HepG2 (cell line): ENCODE results near the gene PRSS3. TPM values are rescaled to one million over a fixed set of nuclear protein-coding genes. Genes with fewer than 3 reads are reported as not detected.
"Not testable (repeated sequence)": the region's sequence is repeated elsewhere in the genome, so short reads cannot be mapped to it uniquely, and the experiment has no call there.

ENCODE experiments used
- ATAC-seq: fragments of 200-7000 bp; cut with Tn5 transposase; 3 replicates; pipeline ENCODE4 v1.9.1; 2020; ENCODE audit warnings: mild to moderate bottlenecking, moderate library complexity
- BruUV-seq: library from RNA; stranded (reverse); fragments of 400-500 nt; replicated peaks from 2 replicates; lab custom pipeline; 2021; lab: Mats Ljungman, UMichigan
- CTCF ChIA-PET: fragments of 300-600 bp; formaldehyde crosslinking; extraction: SDS; loops from one replicate; lab custom pipeline; 2021; ENCODE audit warnings: low total read pairs, inconsistent platforms, low intra/inter-chr PET ratio; lab: Yijun Ruan, JAX
- POLR2A ChIA-PET: fragments of 350-600 bp; sonication (Branson Sonifier 250); formaldehyde crosslinking; loops from one replicate; lab custom pipeline; 2020; ENCODE audit warnings: antibody characterized with exemption, inconsistent platforms; lab: Yijun Ruan, JAX
- DNase-seq: peaks from one replicate; pipeline ENCODE4 v3.0.0-alpha.2; 2015; ENCODE audit warnings: low spot score
- FAIRE-seq: peaks from 3 replicates; lab custom pipeline; 2011; peaks lifted over from hg19 to GRCh38; lab: Jason Lieb, UNC
- H2AFZ ChIP-seq: one replicate; pipeline ENCODE4 v1.6.1; 2011; ENCODE audit warnings: low read length, inconsistent platforms
- H3K27ac ChIP-seq: fragments of 300-600 bp; 3 replicates; pipeline ENCODE4 v1.8.0; 2011; ENCODE audit warnings: mixed run types, mild to moderate bottlenecking, mixed read lengths, low read length, inconsistent platforms; ENCODE audit not compliant: insufficient read depth; ENCODE audit errors: extremely low read length
- H3K27me3 ChIP-seq, 2 experiments: fragments of 200-600 bp in 1 of 2; 2 replicates in 1 of 2; 3 replicates in 1 of 2; pipeline versions ENCODE4 v1.6.0 to v1.8.0; 2011; ENCODE audit warnings: low read length in 2 of 2, mild to moderate bottlenecking in 2 of 2, moderate library complexity in 2 of 2, inconsistent platforms in 1 of 2; ENCODE audit not compliant: insufficient read depth in 2 of 2, control insufficient read depth in 1 of 2
- H3K36me3 ChIP-seq, 2 experiments: fragments of 200-600 bp in 1 of 2; replicated peaks in 1 of 2; 2 replicates in 1 of 2; 3 replicates in 1 of 2; pipeline versions ENCODE4 v1.5.1 to v1.8.0; 2011; ENCODE audit warnings: low read length in 2 of 2, inconsistent platforms in 1 of 2; ENCODE audit not compliant: insufficient read depth in 2 of 2, control insufficient read depth in 1 of 2
- H3K4me1 ChIP-seq: 2 replicates; pipeline ENCODE4 v1.5.1; 2012; ENCODE audit warnings: low read length, inconsistent platforms; ENCODE audit not compliant: insufficient read depth
- H3K4me2 ChIP-seq: 2 replicates; pipeline ENCODE4 v1.6.0; 2011; ENCODE audit warnings: low read depth, low read length, inconsistent platforms
- H3K4me3 ChIP-seq, 3 experiments: fragments of 200-600 bp in 1 of 3; sonication (generic), shearing (Covaris generic) in 1 of 3; replicated peaks in 1 of 3; 2 replicates each; pipeline ENCODE4 v1.5.1; 2011 to 2016; ENCODE audit warnings: low read length in 3 of 3, inconsistent platforms in 2 of 3, low read depth in 2 of 3, mild to moderate bottlenecking in 2 of 3, control low read depth in 1 of 3, mixed read lengths in 1 of 3; ENCODE audit not compliant: insufficient read depth in 1 of 3
- H3K79me2 ChIP-seq: one replicate; pipeline ENCODE4 v1.6.1; 2011; ENCODE audit warnings: low read length, inconsistent platforms; ENCODE audit not compliant: insufficient read depth
- H3K9ac ChIP-seq: 2 replicates; pipeline ENCODE4 v1.6.0; 2011; ENCODE audit warnings: mild to moderate bottlenecking, low read depth, low read length, inconsistent platforms; ENCODE audit not compliant: insufficient read depth
- H3K9me3 ChIP-seq: 2 replicates; pipeline ENCODE4 v1.5.1; 2012; ENCODE audit warnings: mild to moderate bottlenecking, low read length
- H4K20me1 ChIP-seq: 2 replicates; pipeline ENCODE4 v1.6.0; 2011; ENCODE audit warnings: inconsistent platforms, mild to moderate bottlenecking, low read length, moderate library complexity; ENCODE audit not compliant: insufficient read depth
- WGBS: methylation state at CpG from one replicate; pipeline ENCODE4 v1.1.6; 2017; ENCODE audit warnings: low lambda C conversion rate; 5-methylcytosine and 5-hydroxymethylcytosine counted together
- in situ Hi-C: cut with HindIII; loops from 2 replicates; pipeline ENCODE4 v1.10.0; 2017; ENCODE audit warnings: low pct_unique_long_range_greater_than_20kb; ENCODE audit not compliant: extremely low pct_ligation_motif_present
- intact Hi-C: fragments of 100-400 bp; cut with micrococcal nuclease; formaldehyde crosslinking; loops from one replicate; pipeline ENCODE4 v1.10.0; 2022; ENCODE audit not compliant: unreplicated experiment
- polyA plus RNA-seq, 8 experiments: library from polyadenylated mRNA; depleted of rRNA in 3 of 8; stranded (reverse) in 7 of 8; unstranded in 1 of 8; fragments of >200 nt; fragmentation: Illumina TruSeq in 4 of 8; extraction: Trizol in 4 of 8; gene quantifications; 2 replicates each; pipeline versions ENCODE4 v1.2.1 to v1.2.3, GENCODE V29; 2011 to 2016; ENCODE audit warnings: low read depth in 4 of 8, missing spikeins in 1 of 8, mixed read lengths in 1 of 8; ENCODE audit not compliant: insufficient read depth in 1 of 8
- total RNA-seq, 5 experiments: library from RNA; depleted of rRNA; stranded (reverse); fragments of >200 nt; fragmentation: Illumina TruSeq; extraction: Trizol; gene quantifications; 2 replicates each; pipeline ENCODE4 v1.2.3, GENCODE V29; 2016; ENCODE audit warnings: low read depth in 1 of 5
- TF ChIP-seq, protein P1 (sequence below): sonication (generic); formaldehyde crosslinking; IDR thresholded peaks from 2 replicates; pipeline ENCODE4 v1.9.0; 2021; ENCODE audit warnings: missing genetic modification reagents, borderline replicate concordance

The PRSS3 gene
- total and polyA plus RNA-seq, 2 of the 13 experiments (the other 11 are each of a cell fraction or from before 2014, with no cell fraction given) = not detected

DNA sequence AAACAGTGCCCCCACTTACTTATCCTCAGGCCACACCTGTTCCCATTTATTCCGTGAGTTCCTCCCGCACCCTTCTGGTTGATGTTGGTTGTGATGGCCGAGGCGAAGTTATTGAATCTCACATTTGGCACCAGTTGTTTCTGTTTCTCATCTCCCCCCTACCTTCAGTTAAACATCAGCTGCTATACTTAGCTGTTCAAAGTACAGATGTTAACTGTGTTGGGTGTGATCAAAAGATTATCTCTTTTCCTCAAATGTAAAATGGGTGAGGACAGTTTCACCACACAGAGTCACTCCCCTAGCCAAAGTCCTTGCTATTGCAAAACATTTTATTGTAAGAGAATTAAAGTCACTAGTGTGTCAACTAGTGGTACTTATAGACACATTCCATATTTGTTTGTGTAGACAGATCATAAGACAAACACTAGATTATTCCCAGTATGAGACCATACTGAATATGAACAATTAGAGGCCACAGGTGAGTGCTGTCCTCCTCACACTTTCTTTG, 43.2 kb upstream of the PRSS3 start (continued):
- TF ChIP-seq, protein P1, sequence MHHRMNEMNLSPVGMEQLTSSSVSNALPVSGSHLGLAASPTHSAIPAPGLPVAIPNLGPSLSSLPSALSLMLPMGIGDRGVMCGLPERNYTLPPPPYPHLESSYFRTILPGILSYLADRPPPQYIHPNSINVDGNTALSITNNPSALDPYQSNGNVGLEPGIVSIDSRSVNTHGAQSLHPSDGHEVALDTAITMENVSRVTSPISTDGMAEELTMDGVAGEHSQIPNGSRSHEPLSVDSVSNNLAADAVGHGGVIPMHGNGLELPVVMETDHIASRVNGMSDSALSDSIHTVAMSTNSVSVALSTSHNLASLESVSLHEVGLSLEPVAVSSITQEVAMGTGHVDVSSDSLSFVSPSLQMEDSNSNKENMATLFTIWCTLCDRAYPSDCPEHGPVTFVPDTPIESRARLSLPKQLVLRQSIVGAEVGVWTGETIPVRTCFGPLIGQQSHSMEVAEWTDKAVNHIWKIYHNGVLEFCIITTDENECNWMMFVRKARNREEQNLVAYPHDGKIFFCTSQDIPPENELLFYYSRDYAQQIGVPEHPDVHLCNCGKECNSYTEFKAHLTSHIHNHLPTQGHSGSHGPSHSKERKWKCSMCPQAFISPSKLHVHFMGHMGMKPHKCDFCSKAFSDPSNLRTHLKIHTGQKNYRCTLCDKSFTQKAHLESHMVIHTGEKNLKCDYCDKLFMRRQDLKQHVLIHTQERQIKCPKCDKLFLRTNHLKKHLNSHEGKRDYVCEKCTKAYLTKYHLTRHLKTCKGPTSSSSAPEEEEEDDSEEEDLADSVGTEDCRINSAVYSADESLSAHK = no peak

DNA sequence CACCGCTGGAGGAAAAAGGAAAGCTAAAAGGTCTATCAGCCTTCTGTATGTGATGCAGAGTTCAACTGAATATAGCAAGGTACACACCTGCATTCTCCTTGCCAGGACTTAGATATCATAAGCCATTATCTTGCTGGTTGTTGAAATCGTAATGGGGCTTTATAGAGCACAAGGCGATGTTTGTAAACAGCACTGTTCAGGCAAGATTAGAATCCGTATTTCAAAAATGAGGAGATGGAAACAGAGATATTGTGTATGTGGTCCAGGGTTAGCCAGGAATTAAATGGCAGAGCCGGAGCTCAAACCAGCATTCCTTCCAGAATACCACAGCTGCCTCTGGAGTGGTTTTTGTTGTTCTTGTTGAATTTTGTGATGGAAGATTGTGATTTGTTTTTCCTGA, 42.6 kb upstream of the PRSS3 start:
- H2AFZ ChIP-seq, POLR2A ChIA-PET, H3K9ac ChIP-seq: not testable (repeated sequence)

DNA sequence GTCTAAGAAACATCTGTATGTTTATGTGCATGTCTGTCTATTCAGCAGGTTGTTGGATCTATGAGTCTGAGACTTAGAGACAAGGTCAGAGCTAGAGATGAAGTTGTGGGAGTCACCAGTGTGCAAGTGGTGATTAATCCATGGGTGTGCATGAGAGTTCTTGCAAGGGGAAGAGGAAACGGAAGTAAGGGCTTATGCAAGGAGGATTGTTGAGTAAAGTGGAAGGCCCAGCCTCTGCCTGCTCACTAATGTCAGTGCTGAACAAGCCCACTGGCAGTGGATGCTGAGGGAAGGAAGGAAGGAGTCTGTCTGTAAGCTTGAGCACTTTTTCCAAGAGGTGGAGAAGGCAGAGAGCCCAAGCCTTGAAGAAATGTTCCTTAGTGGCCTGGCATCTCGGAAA, 35.7 kb upstream of the PRSS3 start:
- H3K4me1 ChIP-seq, FAIRE-seq, H2AFZ ChIP-seq, H3K79me2 ChIP-seq, H3K9ac ChIP-seq, intact Hi-C loops, ATAC-seq, H3K27ac ChIP-seq, DNase-seq, in situ Hi-C loops, H3K4me3 ChIP-seq, H3K9me3 ChIP-seq, H3K27me3 ChIP-seq, H3K36me3 ChIP-seq, H3K4me2 ChIP-seq, CTCF ChIA-PET, H4K20me1 ChIP-seq, POLR2A ChIA-PET, BruUV-seq: not testable (repeated sequence)
- 18% methylated on average over 2 of the region's 2 CpGs for WGBS

More for the DNA sequence above, 42.6 kb upstream of the PRSS3 start:
- H3K4me3 ChIP-seq, H4K20me1 ChIP-seq, intact Hi-C loops, DNase-seq, H3K79me2 ChIP-seq, H3K27ac ChIP-seq, in situ Hi-C loops, FAIRE-seq, H3K27me3 ChIP-seq, H3K9me3 ChIP-seq, BruUV-seq, H3K36me3 ChIP-seq, CTCF ChIA-PET: not testable (repeated sequence)
- H3K4me2 ChIP-seq = peak overlapping the region; percentile 63
- peak; percentile 35 for ATAC-seq
- 3% methylated on average over 5 of the region's 5 CpGs for WGBS
- H3K4me1 ChIP-seq = peaks cover 28% of the 10 kb centered on the region
